GM12892 (cell line): ENCODE data around the gene TMEM273.

Experiments used
- DNase-seq: peaks from one replicate; pipeline ENCODE4 v3.0.0; 2011; ENCODE audit not compliant: insufficient read length
- FAIRE-seq: peaks from 2 replicates; lab custom pipeline; 2011; peaks lifted over from hg19 to GRCh38; lab: Jason Lieb, UNC
- POLR2A ChIP-seq: IDR thresholded peaks from 2 replicates; pipeline ENCODE4 v1.6.1; 2011; ENCODE audit warnings: low read depth, low read length, control low read depth
- POLR2AphosphoS5 ChIP-seq: IDR thresholded peaks from 2 replicates; pipeline ENCODE4 v1.6.1; 2011; ENCODE audit warnings: low read depth, low read length, control low read depth
- TAF1 ChIP-seq: IDR thresholded peaks from 2 replicates; pipeline ENCODE4 v1.6.1; 2011; ENCODE audit warnings: low read depth, mild to moderate bottlenecking, control low read depth, low read length, borderline replicate concordance

Gene TMEM273

GRCh38 chr10:49116509-49117375 is 71.4 kb downstream of the TMEM273 start:
- TF ChIP-seq POLR2A: no peak
- no peak for TF ChIP-seq POLR2AphosphoS5
- TF ChIP-seq TAF1: no peak
- no peak for FAIRE-seq
- no peak for DNase-seq

GRCh38 chr10:49115796-49116508 is 72.2 kb downstream of the TMEM273 start:
- TF ChIP-seq POLR2AphosphoS5 (no peak), TAF1 (no peak), POLR2A (no peak)
- FAIRE-seq (no peak), DNase-seq (no peak)

DNA sequence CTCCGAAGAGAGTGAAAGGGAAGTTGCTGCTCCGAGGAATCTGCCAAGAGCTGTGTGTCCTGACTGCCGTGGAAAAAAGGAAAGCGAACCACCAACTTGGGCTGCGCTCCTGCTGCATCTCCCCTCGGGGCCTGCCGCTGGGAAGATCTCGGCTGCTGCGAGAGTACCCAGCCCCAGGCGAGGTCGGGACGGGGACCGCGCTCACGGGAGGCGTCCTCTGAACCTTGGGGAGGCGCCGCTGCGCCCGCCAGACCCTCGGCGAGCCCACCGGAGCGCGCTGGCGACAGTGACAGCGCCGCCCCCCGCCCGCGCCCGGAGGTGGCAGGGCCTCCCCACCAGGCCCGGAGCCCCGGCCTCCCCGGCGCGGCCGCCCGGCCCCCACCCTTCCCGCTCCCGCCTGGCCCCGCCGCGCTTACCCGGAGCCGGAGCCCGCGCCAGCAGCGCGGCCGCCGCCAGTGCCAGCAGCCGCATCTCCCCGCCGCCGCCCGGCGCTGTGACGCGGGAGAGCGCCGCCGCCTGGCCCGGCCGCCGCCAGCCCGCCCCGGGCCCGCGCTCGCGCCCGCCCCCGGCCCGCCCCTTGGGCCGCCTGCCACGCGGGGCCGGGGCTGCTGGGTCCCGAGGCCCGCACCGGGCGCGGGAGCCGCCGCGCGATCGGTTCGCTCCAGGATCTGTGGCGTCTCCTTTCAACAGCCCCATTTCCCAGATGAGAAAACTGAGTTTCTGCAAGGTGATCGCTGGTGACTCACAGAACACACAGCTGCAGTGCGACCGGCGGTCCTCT is 73.0 kb downstream of the TMEM273 start, which contains the start of gene VSTM4:
TSS of gene VSTM4 (minus strand) at position 508 of the 781 bp plus-strand sequence. CDS start at position 471, 37 bp downstream.
- no peak for DNase-seq
- no peak for FAIRE-seq
- TF ChIP-seq TAF1 (no peak), POLR2AphosphoS5 (no peak), POLR2A (no peak)

DNA sequence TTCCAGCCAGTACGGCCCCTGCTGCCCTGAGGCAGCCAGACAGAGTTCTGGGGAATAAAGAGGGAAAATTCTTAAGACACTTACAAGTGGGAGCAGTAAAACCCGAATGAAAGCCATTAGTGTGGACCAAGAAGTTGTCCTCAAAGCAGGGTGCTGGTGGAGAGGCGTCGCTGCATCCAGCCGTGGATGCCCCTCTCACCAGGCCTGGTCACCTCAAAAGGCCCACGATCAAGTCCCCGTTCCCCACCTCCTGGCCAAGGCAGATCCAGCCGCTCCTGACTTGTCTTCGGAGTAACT is 73.5 kb downstream of the TMEM273 start:
- TF ChIP-seq POLR2AphosphoS5 (no peak), TAF1 (no peak), POLR2A (no peak)
- FAIRE-seq: no peak
- DNase-seq: no peak

GRCh38 chr10:49113741-49114141 is 74.5 kb downstream of the TMEM273 start:
- DNase-seq (no peak), FAIRE-seq (no peak)
- TF ChIP-seq TAF1 (no peak), POLR2A (no peak), POLR2AphosphoS5 (no peak)

DNA sequence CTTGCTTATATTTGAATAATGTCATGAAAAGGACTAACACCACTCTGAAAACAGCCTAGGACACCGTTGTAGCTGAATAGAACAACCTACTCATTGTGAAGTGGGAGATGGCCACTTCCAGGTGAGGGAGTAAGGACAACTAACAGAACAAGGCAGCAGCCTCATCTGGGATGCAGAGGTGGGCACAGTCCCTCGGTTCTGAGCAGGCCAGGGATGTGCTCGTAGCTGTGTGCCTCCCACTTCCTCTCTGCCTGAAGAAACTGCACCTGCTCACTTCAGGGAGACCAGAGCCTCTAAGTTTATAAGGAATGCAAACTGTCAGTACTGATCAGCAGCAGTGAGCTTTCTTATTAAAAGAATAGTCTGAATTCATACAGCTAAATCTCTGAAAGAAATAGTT is 75.3 kb downstream of the TMEM273 start:
- TF ChIP-seq POLR2AphosphoS5 (no peak), POLR2A (no peak), TAF1 (no peak)
- DNase-seq (no peak), FAIRE-seq (no peak)

DNA sequence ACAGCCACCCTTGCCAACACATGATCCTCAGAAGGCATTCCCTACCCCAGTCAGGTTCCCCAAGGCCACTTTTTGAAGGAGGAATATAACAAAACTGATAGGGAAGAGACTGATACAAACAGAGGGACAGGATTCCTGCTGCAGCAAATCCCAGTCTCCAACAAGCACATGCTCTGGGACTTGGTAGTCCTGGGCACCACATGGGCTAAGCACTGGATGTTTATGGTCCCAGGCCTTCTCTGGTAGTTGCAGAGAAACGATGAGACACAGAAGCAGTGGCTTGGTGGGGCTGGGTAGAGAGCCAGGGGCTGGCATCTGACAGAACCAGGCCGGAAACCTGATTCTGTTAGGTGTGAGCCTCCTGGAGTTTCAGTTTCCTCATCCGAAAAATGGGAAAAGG is 76.1 kb downstream of the TMEM273 start:
- no peak for DNase-seq
- TF ChIP-seq POLR2AphosphoS5: no peak
- no peak for FAIRE-seq

DNA sequence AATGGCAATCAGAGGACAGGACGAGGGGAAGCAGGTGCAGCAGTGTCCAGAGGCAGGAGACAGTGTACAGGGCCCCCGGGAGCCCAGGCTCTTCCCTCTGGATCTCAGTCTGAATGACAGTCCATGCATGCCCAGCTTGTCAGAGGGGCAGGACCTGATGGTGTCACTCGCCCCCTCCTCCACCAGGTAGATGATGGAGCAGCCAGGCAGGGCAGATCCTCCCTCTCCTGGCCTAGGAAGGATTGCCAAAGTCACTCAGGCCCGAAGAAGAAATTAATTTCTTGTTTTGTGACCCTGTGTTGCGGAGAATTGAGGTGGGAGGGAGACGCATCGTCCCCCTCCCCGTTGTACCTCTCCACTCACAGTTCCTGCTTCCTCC is 76.9 kb downstream of the TMEM273 start:
- TF ChIP-seq POLR2A: no peak
- no peak for TF ChIP-seq POLR2AphosphoS5
- no peak for TF ChIP-seq TAF1
- no peak for FAIRE-seq
- DNase-seq: no peak

DNA sequence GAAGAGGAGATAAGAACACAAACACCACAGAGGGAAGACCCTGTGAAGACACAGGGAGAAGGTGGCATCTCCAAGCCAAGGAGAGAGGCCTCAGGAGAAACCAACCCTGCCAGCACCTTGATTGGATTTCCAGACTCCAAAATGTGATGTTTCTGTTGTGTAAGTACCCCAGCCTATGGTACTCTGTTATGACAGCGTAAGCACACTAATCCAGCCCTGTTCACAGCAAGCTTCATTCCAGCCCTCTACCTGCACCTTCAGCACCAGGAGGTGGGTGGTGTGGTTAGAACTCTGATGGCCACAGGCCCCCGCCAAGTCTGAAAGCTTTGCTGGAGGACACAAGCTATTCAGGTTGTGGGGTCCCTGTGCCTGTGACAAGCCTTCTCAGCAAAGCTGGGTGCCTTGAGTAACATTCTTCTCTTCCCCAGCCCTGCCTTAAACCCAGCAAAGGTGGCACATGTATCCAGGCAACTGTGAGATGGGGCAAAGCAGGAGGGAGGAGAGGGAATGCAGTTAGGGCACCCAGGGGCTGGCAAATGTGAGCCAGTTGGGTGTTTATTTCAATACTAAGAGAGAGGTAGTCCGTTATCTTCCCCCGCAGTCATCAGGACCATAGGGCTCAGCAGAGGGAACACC is 77.4 kb downstream of the TMEM273 start:
- DNase-seq (no peak), FAIRE-seq (no peak)
- TF ChIP-seq POLR2A (no peak), TAF1 (no peak), POLR2AphosphoS5 (no peak)

GRCh38 chr10:49109669-49110340 is 78.4 kb downstream of the TMEM273 start:
- TF ChIP-seq POLR2A (no peak), POLR2AphosphoS5 (no peak), TAF1 (no peak)
- DNase-seq: no peak
- FAIRE-seq: no peak

DNA sequence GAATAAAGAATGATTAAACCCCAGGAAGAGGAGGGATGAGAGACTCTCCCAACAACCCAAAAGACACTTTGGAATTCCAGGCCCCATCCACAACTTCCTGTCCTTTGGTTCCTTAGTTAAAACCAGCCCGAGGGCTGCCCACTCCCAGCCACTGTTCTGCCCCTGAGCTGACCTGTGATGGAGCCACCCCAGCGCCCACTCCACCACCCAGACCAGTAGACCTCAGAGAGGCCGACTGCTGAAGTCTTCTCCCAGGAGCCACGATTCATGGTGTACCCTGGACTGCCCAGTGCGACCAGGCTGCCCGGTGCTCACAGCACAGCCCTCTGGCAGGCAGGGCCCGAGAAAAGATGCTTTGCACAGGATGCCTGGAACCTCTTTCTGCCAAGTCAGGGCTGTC is 79.5 kb downstream of the TMEM273 start:
- DNase-seq (no peak), FAIRE-seq (no peak)
- TF ChIP-seq POLR2A: no peak
- TF ChIP-seq TAF1: no peak
- no peak for TF ChIP-seq POLR2AphosphoS5
